ENCODE results near the gene TCF25. TPM values are rescaled to one million over a fixed set of nuclear protein-coding genes. Genes with fewer than 3 reads are reported as not detected.

Gene TCF25
- total and polyA plus RNA-seq, 4 experiments from 2014 or later: 86.4 to 308 (median 195) TPM

DNA sequence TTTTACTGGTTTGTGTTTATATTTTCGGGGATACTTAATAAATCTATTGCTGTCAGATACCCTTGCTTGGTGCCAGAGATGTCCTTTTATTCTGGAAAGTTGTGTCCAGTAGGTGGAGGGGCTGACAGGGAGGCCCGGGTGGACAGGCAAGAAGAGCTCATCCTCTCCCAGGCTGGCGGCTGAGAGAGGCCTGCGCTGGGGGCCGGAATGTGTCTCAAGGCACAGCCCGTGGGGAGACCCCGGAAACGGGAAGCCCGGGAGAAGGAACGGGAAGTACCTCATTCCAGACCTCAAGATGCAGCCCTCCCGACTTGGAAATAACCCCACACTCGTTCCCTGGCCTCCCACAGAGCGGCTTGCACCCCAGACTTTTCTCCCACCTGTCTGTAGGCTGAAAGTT lies 62.6 kb downstream of the TCF25 start:
- no peaks in the 10 kb centered on the region for H3K36me3 ChIP-seq (ENCODE audit: insufficient read depth, low read length)
- no peaks in the 10 kb centered on the region for H3K4me1 Mint-ChIP-seq
- no peaks in the 10 kb centered on the region for H3K36me3 Mint-ChIP-seq
- no peak for DNase-seq
- no peaks in the 10 kb centered on the region for H3K9me3 Mint-ChIP-seq
- H3K9me3 ChIP-seq (ENCODE audit: control insufficient read depth in 1 of 2, low read length in 2 of 2): no peaks in the 10 kb centered on the region
- no peaks in the 10 kb centered on the region for H3K4me1 ChIP-seq (ENCODE audit: insufficient read depth, low read length)
- peaks cover 1 to 6% of the 10 kb centered on the region in 2 donors for H3K27me3 Mint-ChIP-seq
- H3K27me3 ChIP-seq (ENCODE audit: insufficient read depth, low read length): no peaks in the 10 kb centered on the region
- H3K27ac ChIP-seq (ENCODE audit: low read depth, low read length): no peak overlapping the region
- no peak overlapping the region for H3K4me3 Mint-ChIP-seq
- POLR2A ChIA-PET (ENCODE audit: partially characterized antibody): no interaction called here
- CTCF ChIA-PET (ENCODE audit: partially characterized antibody): no interaction called here
- intact Hi-C loops (cut with micrococcal nuclease): no loop called here
- H3K27ac Mint-ChIP-seq: no peak overlapping the region
- H3K4me3 ChIP-seq (ENCODE audit: low read length in 2 of 2): no peak overlapping the region

DNA sequence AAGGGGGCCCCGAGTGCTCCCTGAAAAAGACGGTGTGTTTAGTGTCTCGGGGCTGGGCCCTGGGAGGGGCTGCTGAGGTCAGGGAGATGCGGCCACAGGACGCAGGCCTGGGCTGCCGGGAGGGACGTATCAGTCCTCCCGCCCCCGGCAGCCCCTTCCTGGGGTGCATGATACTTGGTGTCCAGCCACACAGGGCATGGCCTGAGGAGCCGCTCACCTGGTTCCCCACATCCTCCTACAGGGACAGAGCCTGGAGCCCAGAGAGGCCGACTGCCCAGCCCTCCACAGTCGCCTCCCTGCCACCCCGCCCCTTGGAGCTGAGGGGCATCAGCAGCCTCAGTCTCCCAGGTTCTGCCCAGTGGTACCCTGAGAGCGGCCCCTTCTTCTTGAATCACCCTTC lies 63.1 kb downstream of the TCF25 start:
- H3K27me3 ChIP-seq (ENCODE audit: insufficient read depth, low read length): no peaks in the 10 kb centered on the region
- H3K4me1 ChIP-seq (ENCODE audit: insufficient read depth, low read length): no peaks in the 10 kb centered on the region
- intact Hi-C loops (cut with micrococcal nuclease): no loop called here
- ChIA-PET CTCF (ENCODE audit: partially characterized antibody) (no interaction called here), POLR2A (ENCODE audit: partially characterized antibody) (no interaction called here)
- no peaks in the 10 kb centered on the region for H3K36me3 Mint-ChIP-seq
- DNase-seq: no peak
- H3K27ac ChIP-seq (ENCODE audit: low read depth, low read length): no peak overlapping the region
- peaks cover 0 to 1% of the 10 kb centered on the region in 2 donors for H3K27me3 Mint-ChIP-seq
- H3K9me3 ChIP-seq (ENCODE audit: control insufficient read depth in 1 of 2, low read length in 2 of 2): no peaks in the 10 kb centered on the region
- H3K36me3 ChIP-seq (ENCODE audit: insufficient read depth, low read length): no peaks in the 10 kb centered on the region
- H3K4me3 Mint-ChIP-seq: no peak overlapping the region
- no peaks in the 10 kb centered on the region for H3K9me3 Mint-ChIP-seq
- peaks cover 0 to under 1% (median 0%) of the 10 kb centered on the region in 4 donors for H3K4me1 Mint-ChIP-seq
- no peak overlapping the region for H3K4me3 ChIP-seq (ENCODE audit: low read length in 2 of 2)
- no peak overlapping the region for H3K27ac Mint-ChIP-seq

- Mint-ChIP-seq H3K27ac (no peak overlapping the region), H3K9me3 (no peaks in the 10 kb centered on the region), H3K36me3 (no peaks in the 10 kb centered on the region), H3K4me1 (peaks cover 0 to 4% (median 0%) of the 10 kb centered on the region in 4 donors), H3K4me3 (no peak overlapping the region), H3K27me3 (no peaks in the 10 kb centered on the region)
- no peak for DNase-seq
- Histone ChIP-seq H3K4me3 (ENCODE audit: low read length in 2 of 2) (no peak overlapping the region), H3K27ac (ENCODE audit: low read depth, low read length) (no peak overlapping the region), H3K27me3 (ENCODE audit: insufficient read depth, low read length) (no peaks in the 10 kb centered on the region), H3K9me3 (ENCODE audit: control insufficient read depth in 1 of 2, low read length in 2 of 2) (no peaks in the 10 kb centered on the region), H3K36me3 (ENCODE audit: insufficient read depth, low read length) (no peaks in the 10 kb centered on the region), H3K4me1 (ENCODE audit: insufficient read depth, low read length) (no peaks in the 10 kb centered on the region)
- intact Hi-C loops (cut with micrococcal nuclease): no loop called here
- POLR2A ChIA-PET (ENCODE audit: partially characterized antibody): no interaction called here
- CTCF ChIA-PET (ENCODE audit: partially characterized antibody): no interaction called here
These were observed 63.6 kb downstream of the TCF25 start for GRCh38 chr16:89936981-89937380.

DNA sequence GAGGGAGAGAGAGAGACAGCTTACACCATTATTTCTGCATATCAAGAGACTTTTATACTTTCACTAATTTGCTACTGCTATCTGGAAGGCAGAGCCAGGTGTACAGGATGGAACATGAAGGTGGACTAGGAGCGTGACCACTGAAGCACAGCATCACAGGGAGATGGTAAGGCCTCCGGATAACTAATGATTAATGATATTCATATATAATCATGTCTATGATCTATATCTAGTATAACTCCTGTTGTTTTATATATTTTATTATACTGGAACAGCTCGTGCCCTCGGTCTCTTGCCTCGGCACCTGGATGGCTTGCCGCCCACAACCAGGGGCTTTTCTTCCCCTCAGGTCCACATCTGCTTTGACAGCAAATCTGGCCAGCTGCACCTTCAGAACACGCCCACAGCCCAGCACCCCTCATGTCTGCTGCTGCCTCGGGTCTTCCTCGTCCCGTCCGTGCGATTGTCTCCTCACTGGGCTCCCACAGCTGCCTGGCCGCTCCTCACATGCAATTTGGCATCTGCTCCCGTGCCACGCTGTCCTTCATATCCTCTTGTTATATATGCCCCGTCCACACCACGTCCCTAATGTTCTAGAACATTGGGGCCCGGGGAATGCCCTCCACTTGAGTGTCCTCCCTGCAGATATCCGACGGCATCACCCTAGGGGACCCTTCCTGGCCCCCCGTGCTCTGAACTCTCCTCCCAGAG lies 64.9 kb downstream of the TCF25 start:
- no peak overlapping the region for H3K4me3 ChIP-seq (ENCODE audit: low read length in 2 of 2)
- DNase-seq: no peak
- H3K36me3 ChIP-seq (ENCODE audit: insufficient read depth, low read length): no peaks in the 10 kb centered on the region
- intact Hi-C loops (cut with micrococcal nuclease): no loop called here
- H3K9me3 ChIP-seq (ENCODE audit: control insufficient read depth in 1 of 2, low read length in 2 of 2): no peaks in the 10 kb centered on the region
- no peaks in the 10 kb centered on the region for H3K36me3 Mint-ChIP-seq
- H3K4me3 Mint-ChIP-seq: no peak overlapping the region
- no peaks in the 10 kb centered on the region for H3K27me3 ChIP-seq (ENCODE audit: insufficient read depth, low read length)
- ChIA-PET CTCF (ENCODE audit: partially characterized antibody) (interaction anchor here (1.6 kb wide), 1 partner anchor 28 kb away, joined by 3 read pairs; no protein-coding TSS in a partner anchor), POLR2A (ENCODE audit: partially characterized antibody) (no interaction called here)
- H3K27ac Mint-ChIP-seq: no peak overlapping the region
- peaks cover 0 to 3% of the 10 kb centered on the region in 2 donors for H3K27me3 Mint-ChIP-seq
- no peak overlapping the region for H3K27ac ChIP-seq (ENCODE audit: low read depth, low read length)
- H3K9me3 Mint-ChIP-seq: no peaks in the 10 kb centered on the region
- H3K4me1 Mint-ChIP-seq: peaks cover 0 to 5% (median 0%) of the 10 kb centered on the region in 4 donors
- H3K4me1 ChIP-seq (ENCODE audit: insufficient read depth, low read length): no peaks in the 10 kb centered on the region

GRCh38 chr16:89944773-89945172 lies 71.4 kb downstream of the TCF25 start:
- no peaks in the 10 kb centered on the region for H3K9me3 Mint-ChIP-seq
- no peak overlapping the region for H3K4me3 Mint-ChIP-seq
- intact Hi-C loops (cut with micrococcal nuclease): no loop called here
- ChIA-PET CTCF (ENCODE audit: partially characterized antibody) (no interaction called here), POLR2A (ENCODE audit: partially characterized antibody) (no interaction called here)
- Histone ChIP-seq H3K4me3 (ENCODE audit: low read length in 2 of 2) (no peak overlapping the region), H3K4me1 (ENCODE audit: insufficient read depth, low read length) (peaks cover 14% of the 10 kb centered on the region), H3K27ac (ENCODE audit: low read depth, low read length) (no peak overlapping the region), H3K9me3 (ENCODE audit: control insufficient read depth in 1 of 2, low read length in 2 of 2) (no peaks in the 10 kb centered on the region), H3K27me3 (ENCODE audit: insufficient read depth, low read length) (peaks cover 5% of the 10 kb centered on the region), H3K36me3 (ENCODE audit: insufficient read depth, low read length) (no peaks in the 10 kb centered on the region)
- peaks cover 8 to 15% of the 10 kb centered on the region in 2 donors for H3K27me3 Mint-ChIP-seq
- no peak for DNase-seq
- no peak overlapping the region for H3K27ac Mint-ChIP-seq
- peaks cover 8 to 13% (median 9%) of the 10 kb centered on the region in 4 donors for H3K4me1 Mint-ChIP-seq
- no peaks in the 10 kb centered on the region for H3K36me3 Mint-ChIP-seq

GRCh38 chr16:89945654-89946053 lies 72.3 kb downstream of the TCF25 start:
- H3K4me1 Mint-ChIP-seq: peaks cover 8 to 19% (median 15%) of the 10 kb centered on the region in 4 donors
- no peak overlapping the region for H3K27ac Mint-ChIP-seq
- H3K4me3 Mint-ChIP-seq: peak overlapping the region in 1 of 8 donors; percentile 20
- ChIA-PET POLR2A (ENCODE audit: partially characterized antibody) (no interaction called here), CTCF (ENCODE audit: partially characterized antibody) (no interaction called here)
- H3K4me3 ChIP-seq (ENCODE audit: low read length in 2 of 2): no peak overlapping the region
- H3K27me3 ChIP-seq (ENCODE audit: insufficient read depth, low read length): peaks cover 5% of the 10 kb centered on the region
- no peaks in the 10 kb centered on the region for H3K9me3 ChIP-seq (ENCODE audit: control insufficient read depth in 1 of 2, low read length in 2 of 2)
- no peaks in the 10 kb centered on the region for H3K36me3 Mint-ChIP-seq
- H3K27me3 Mint-ChIP-seq: peaks cover 8 to 15% of the 10 kb centered on the region in 2 donors
- no peak for DNase-seq
- no peaks in the 10 kb centered on the region for H3K36me3 ChIP-seq (ENCODE audit: insufficient read depth, low read length)
- H3K9me3 Mint-ChIP-seq: no peaks in the 10 kb centered on the region
- intact Hi-C loops (cut with micrococcal nuclease): no loop called here
- peaks cover 16% of the 10 kb centered on the region for H3K4me1 ChIP-seq (ENCODE audit: insufficient read depth, low read length)
- no peak overlapping the region for H3K27ac ChIP-seq (ENCODE audit: low read depth, low read length)

DNA sequence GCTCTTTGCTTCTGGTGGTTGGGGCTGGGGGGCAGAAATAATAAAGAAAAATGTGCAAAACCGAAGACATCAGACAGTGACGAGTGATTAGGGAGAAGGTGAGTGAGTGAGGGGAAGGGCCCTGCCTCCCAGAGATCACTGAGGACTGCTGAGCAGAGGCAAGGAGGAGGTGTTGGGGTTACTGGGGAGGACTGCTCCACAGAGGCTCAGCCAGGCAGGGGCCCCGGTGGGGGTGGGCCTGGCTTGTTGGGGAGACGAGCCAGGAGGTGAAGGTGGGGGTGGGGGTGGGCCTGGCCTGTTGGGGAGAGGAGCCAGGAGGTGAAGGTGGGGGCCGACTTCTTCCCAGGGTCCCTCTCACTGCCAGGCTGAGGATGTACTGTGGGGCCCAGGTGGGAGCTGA lies 73.1 kb downstream of the TCF25 start:
- POLR2A ChIA-PET (ENCODE audit: partially characterized antibody): interaction anchor here (1.4 kb wide), 1 partner anchor 28 kb away, joined by 4 read pairs; the partner anchor contains the start of gene MC1R
- intact Hi-C loops (cut with micrococcal nuclease): no loop called here
- no peaks in the 10 kb centered on the region for H3K9me3 ChIP-seq (ENCODE audit: control insufficient read depth in 1 of 2, low read length in 2 of 2)
- CTCF ChIA-PET (ENCODE audit: partially characterized antibody): no interaction called here
- H3K4me1 ChIP-seq (ENCODE audit: insufficient read depth, low read length): peaks cover 16% of the 10 kb centered on the region
- Mint-ChIP-seq H3K4me1 (peaks cover 7 to 19% (median 16%) of the 10 kb centered on the region in 4 donors), H3K27me3 (peaks cover 8 to 15% of the 10 kb centered on the region in 2 donors), H3K4me3 (peak overlapping the region in 2 of 8 donors; percentile 25 to 44), H3K9me3 (no peaks in the 10 kb centered on the region), H3K36me3 (peaks cover 0 to under 1% of the 10 kb centered on the region in 2 donors), H3K27ac (no peak overlapping the region)
- DNase-seq: no peak
- no peak overlapping the region for H3K4me3 ChIP-seq (ENCODE audit: low read length in 2 of 2)
- no peak overlapping the region for H3K27ac ChIP-seq (ENCODE audit: low read depth, low read length)
- H3K27me3 ChIP-seq (ENCODE audit: insufficient read depth, low read length): peaks cover 5% of the 10 kb centered on the region
- no peaks in the 10 kb centered on the region for H3K36me3 ChIP-seq (ENCODE audit: insufficient read depth, low read length)
